Measurements from ENCODE around the gene SUGCT. TPM values are rescaled to one million over a fixed set of nuclear protein-coding genes. Genes with fewer than 3 reads are reported as not detected.
"Not testable (repeated sequence)": the region's sequence is repeated elsewhere in the genome, so short reads cannot be mapped to it uniquely, and the experiment has no call there.

SUGCT gene
- total RNA-seq, 1 donor from 2014 or later: 9.8 TPM

GRCh38 chr7:40402661-40403060 is 267.9 kb downstream of the SUGCT start:
- no peaks in the 10 kb centered on the region for H3K27me3 ChIP-seq
- TF ChIP-seq CTCF (IDR thresholded peaks at IDR 0.05): no peak
- peaks cover 0 to 10% of the 10 kb centered on the region in 2 donors for H3K9me3 ChIP-seq
- no peaks in the 10 kb centered on the region for H3K36me3 ChIP-seq
- intact Hi-C loops (cut with DNase I): no loop called here
- no peak for DNase-seq (ENCODE audit: low spot score in 2 of 2)
- no peak overlapping the region for H3K4me3 ChIP-seq
- H3K27ac ChIP-seq: peak overlapping the region in 1 of 2 donors; percentile 43
- peaks cover 0 to 4% of the 10 kb centered on the region in 2 donors for H3K4me1 ChIP-seq

- H3K36me3 ChIP-seq: no peaks in the 10 kb centered on the region
- H3K4me1 ChIP-seq: peaks cover 0 to 4% of the 10 kb centered on the region in 2 donors
- no peak overlapping the region for H3K4me3 ChIP-seq
- H3K27ac ChIP-seq: no peak overlapping the region
- DNase-seq (ENCODE audit: low spot score in 2 of 2): no peak
- H3K27me3 ChIP-seq: no peaks in the 10 kb centered on the region
- TF ChIP-seq CTCF (IDR thresholded peaks at IDR 0.05): no peak
- intact Hi-C loops (cut with DNase I): no loop called here
- H3K9me3 ChIP-seq: peaks cover 0 to 10% of the 10 kb centered on the region in 2 donors
These were observed 269.1 kb downstream of the SUGCT start for GRCh38 chr7:40403703-40404476.

- Histone ChIP-seq H3K4me3 (no peak overlapping the region), H3K9me3 (peaks cover 0 to 10% of the 10 kb centered on the region in 2 donors), H3K36me3 (no peaks in the 10 kb centered on the region), H3K27me3 (no peaks in the 10 kb centered on the region), H3K4me1 (peaks cover 0 to under 1% of the 10 kb centered on the region in 2 donors), H3K27ac (no peak overlapping the region)
- TF ChIP-seq CTCF (IDR thresholded peaks at IDR 0.05): no peak
- DNase-seq (ENCODE audit: low spot score in 2 of 2): no peak
- intact Hi-C loops (cut with DNase I): no loop called here
These were observed 271.2 kb downstream of the SUGCT start for GRCh38 chr7:40405991-40406390.

- H3K4me1 ChIP-seq: peaks cover 0 to 2% of the 10 kb centered on the region in 2 donors
- no peak for DNase-seq (ENCODE audit: low spot score in 2 of 2)
- H3K27ac ChIP-seq: no peak overlapping the region
- H3K36me3 ChIP-seq: no peaks in the 10 kb centered on the region
- TF ChIP-seq CTCF (IDR thresholded peaks at IDR 0.05): no peak
- intact Hi-C loops (cut with DNase I): no loop called here
- H3K27me3 ChIP-seq: no peaks in the 10 kb centered on the region
- no peaks in the 10 kb centered on the region for H3K9me3 ChIP-seq
- no peak overlapping the region for H3K4me3 ChIP-seq
These were observed 277.5 kb downstream of the SUGCT start for GRCh38 chr7:40412323-40412722.

- DNase-seq (ENCODE audit: low spot score in 2 of 2); H3K4me3 ChIP-seq; H3K27ac ChIP-seq; H3K27me3 ChIP-seq; H3K9me3 ChIP-seq; H3K4me1 ChIP-seq; H3K36me3 ChIP-seq; intact Hi-C loops (cut with DNase I): not testable (repeated sequence)
These were observed 279.9 kb downstream of the SUGCT start for GRCh38 chr7:40414704-40415103.

GRCh38 chr7:40418448-40418847 is 283.6 kb downstream of the SUGCT start:
- TF ChIP-seq CTCF (IDR thresholded peaks at IDR 0.05): no peak

More at GRCh38 chr7:40418448-40418847, 283.6 kb downstream of the SUGCT start:
- intact Hi-C loops (cut with DNase I): no loop called here
- no peak for DNase-seq (ENCODE audit: low spot score in 2 of 2)
- peaks cover 0 to 2% of the 10 kb centered on the region in 2 donors for H3K4me1 ChIP-seq
- H3K4me3 ChIP-seq: no peak overlapping the region
- H3K9me3 ChIP-seq: no peaks in the 10 kb centered on the region
- no peak overlapping the region for H3K27ac ChIP-seq
- H3K36me3 ChIP-seq: no peaks in the 10 kb centered on the region
- no peaks in the 10 kb centered on the region for H3K27me3 ChIP-seq
